ENCODE measurements around the gene ARHGAP27.

The ARHGAP27 gene

GRCh38 chr17:45436161-45436560, 3.5 kb upstream of the ARHGAP27 start:
- no peak for DNase-seq (ENCODE audit: low read depth, low spot score)
- no peaks in the 10 kb centered on the region for H3K9me3 ChIP-seq (ENCODE audit: low read depth, low read length)
- no peak for TF ChIP-seq POLR2AphosphoS5 (IDR thresholded peaks at IDR 0.05; ENCODE audit: borderline replicate concordance, low read depth, low read length)
- no peak overlapping the region for H3K27ac ChIP-seq
- H3K4me3 ChIP-seq: no peak overlapping the region
- no peaks in the 10 kb centered on the region for H3K36me3 ChIP-seq (ENCODE audit: insufficient read depth, low read length)
- no peak overlapping the region for H3K9ac ChIP-seq (ENCODE audit: insufficient read length)

GRCh38 chr17:45435481-45435880, 2.8 kb upstream of the ARHGAP27 start:
- Histone ChIP-seq H3K4me3 (no peak overlapping the region), H3K9ac (ENCODE audit: insufficient read length) (no peak overlapping the region), H3K9me3 (ENCODE audit: low read depth, low read length) (no peaks in the 10 kb centered on the region), H3K36me3 (ENCODE audit: insufficient read depth, low read length) (no peaks in the 10 kb centered on the region), H3K27ac (no peak overlapping the region)
- no peak for DNase-seq (ENCODE audit: low read depth, low spot score)
- TF ChIP-seq FOXP2 (optimal IDR thresholded peaks at IDR 0.05; ENCODE audit: control extremely low read depth, extremely low read length, insufficient read depth) (no peak), POLR2AphosphoS5 (IDR thresholded peaks at IDR 0.05; ENCODE audit: borderline replicate concordance, low read depth, low read length) (no peak), EZH2 (IDR thresholded peaks at IDR 0.05) (no peak)

- Histone ChIP-seq H3K36me3 (ENCODE audit: insufficient read depth, low read length) (no peaks in the 10 kb centered on the region), H3K9ac (ENCODE audit: insufficient read length) (no peak overlapping the region), H3K4me3 (no peak overlapping the region), H3K27ac (no peak overlapping the region), H3K9me3 (ENCODE audit: low read depth, low read length) (no peaks in the 10 kb centered on the region)
- no peak for TF ChIP-seq POLR2AphosphoS5 (IDR thresholded peaks at IDR 0.05; ENCODE audit: borderline replicate concordance, low read depth, low read length)
- TF ChIP-seq EZH2 (IDR thresholded peaks at IDR 0.05): no peak
- TF ChIP-seq FOXP2 (optimal IDR thresholded peaks at IDR 0.05; ENCODE audit: control extremely low read depth, extremely low read length, insufficient read depth): no peak
- no peak for DNase-seq (ENCODE audit: low read depth, low spot score)
Observed at GRCh38 chr17:45433159-45433535, 477 bp upstream of the ARHGAP27 start.

- Histone ChIP-seq H3K4me3 (peak overlapping the region; percentile 81), H3K9ac (ENCODE audit: insufficient read length) (no peak overlapping the region), H3K36me3 (ENCODE audit: insufficient read depth, low read length) (no peaks in the 10 kb centered on the region), H3K9me3 (ENCODE audit: low read depth, low read length) (no peaks in the 10 kb centered on the region), H3K27ac (no peak overlapping the region)
- no peak for DNase-seq (ENCODE audit: low read depth, low spot score)
- TF ChIP-seq EZH2 (IDR thresholded peaks at IDR 0.05) (no peak), FOXP2 (optimal IDR thresholded peaks at IDR 0.05; ENCODE audit: control extremely low read depth, extremely low read length, insufficient read depth) (no peak), POLR2AphosphoS5 (IDR thresholded peaks at IDR 0.05; ENCODE audit: borderline replicate concordance, low read depth, low read length) (no peak)
Observed at GRCh38 chr17:45431531-45432404, 902 bp downstream of the ARHGAP27 start.

- DNase-seq (ENCODE audit: low read depth, low spot score): no peak
- Histone ChIP-seq H3K9me3 (ENCODE audit: low read depth, low read length) (no peaks in the 10 kb centered on the region), H3K4me3 (peak overlapping the region; percentile 81), H3K36me3 (ENCODE audit: insufficient read depth, low read length) (no peaks in the 10 kb centered on the region), H3K27ac (no peak overlapping the region), H3K9ac (ENCODE audit: insufficient read length) (no peak overlapping the region)
- TF ChIP-seq POLR2AphosphoS5 (IDR thresholded peaks at IDR 0.05; ENCODE audit: borderline replicate concordance, low read depth, low read length) (no peak), FOXP2 (optimal IDR thresholded peaks at IDR 0.05; ENCODE audit: control extremely low read depth, extremely low read length, insufficient read depth) (no peak), EZH2 (IDR thresholded peaks at IDR 0.05) (no peak)
Observed at GRCh38 chr17:45430738-45431530, 1.7 kb downstream of the ARHGAP27 start.

- no peak overlapping the region for H3K27ac ChIP-seq
- H3K36me3 ChIP-seq (ENCODE audit: insufficient read depth, low read length): no peaks in the 10 kb centered on the region
- TF ChIP-seq POLR2AphosphoS5 (IDR thresholded peaks at IDR 0.05; ENCODE audit: borderline replicate concordance, low read depth, low read length): no peak
- TF ChIP-seq FOXP2 (optimal IDR thresholded peaks at IDR 0.05; ENCODE audit: control extremely low read depth, extremely low read length, insufficient read depth): no peak
- TF ChIP-seq EZH2 (IDR thresholded peaks at IDR 0.05): no peak
- no peak for DNase-seq (ENCODE audit: low read depth, low spot score)
- no peak overlapping the region for H3K9ac ChIP-seq (ENCODE audit: insufficient read length)
- no peaks in the 10 kb centered on the region for H3K9me3 ChIP-seq (ENCODE audit: low read depth, low read length)
- H3K4me3 ChIP-seq: no peak overlapping the region
Observed at GRCh38 chr17:45430006-45430737, 2.5 kb downstream of the ARHGAP27 start.

- Histone ChIP-seq H3K4me3 (no peak overlapping the region; the same call in 1 of the 2 replicates), H3K9me3 (ENCODE audit: low read depth, low read length) (no peaks in the 10 kb centered on the region), H3K27ac (no peak overlapping the region), H3K36me3 (ENCODE audit: insufficient read depth, low read length) (no peaks in the 10 kb centered on the region), H3K9ac (ENCODE audit: insufficient read length) (no peak overlapping the region)
- DNase-seq (ENCODE audit: low read depth, low spot score): no peak
- peak; percentile 71 for TF ChIP-seq EZH2 (IDR thresholded peaks at IDR 0.05)
- no peak for TF ChIP-seq POLR2AphosphoS5 (IDR thresholded peaks at IDR 0.05; ENCODE audit: borderline replicate concordance, low read depth, low read length)
- no peak for TF ChIP-seq FOXP2 (optimal IDR thresholded peaks at IDR 0.05; ENCODE audit: control extremely low read depth, extremely low read length, insufficient read depth)
Observed at GRCh38 chr17:45429339-45430005, 3.2 kb downstream of the ARHGAP27 start.

Data from SK-N-MC (cell line).